D721Med (cell line): ENCODE measurements around the gene RAB23.

Experiments used
- DNase-seq: peaks from one replicate; pipeline ENCODE4 v3.0.0; 2011; ENCODE audit warnings: low spot score; ENCODE audit not compliant: insufficient read length
- FAIRE-seq: peaks from 2 replicates; lab custom pipeline; 2011; peaks lifted over from hg19 to GRCh38; lab: Jason Lieb, UNC
- TF ChIP-seq, protein P1 (sequence below): IDR thresholded peaks from 2 replicates; pipeline ENCODE4 v1.5.1; 2012; ENCODE audit warnings: mild to moderate bottlenecking, control low read depth; ENCODE audit not compliant: insufficient read depth; ENCODE audit errors: missing control alignments

Gene RAB23

DNA sequence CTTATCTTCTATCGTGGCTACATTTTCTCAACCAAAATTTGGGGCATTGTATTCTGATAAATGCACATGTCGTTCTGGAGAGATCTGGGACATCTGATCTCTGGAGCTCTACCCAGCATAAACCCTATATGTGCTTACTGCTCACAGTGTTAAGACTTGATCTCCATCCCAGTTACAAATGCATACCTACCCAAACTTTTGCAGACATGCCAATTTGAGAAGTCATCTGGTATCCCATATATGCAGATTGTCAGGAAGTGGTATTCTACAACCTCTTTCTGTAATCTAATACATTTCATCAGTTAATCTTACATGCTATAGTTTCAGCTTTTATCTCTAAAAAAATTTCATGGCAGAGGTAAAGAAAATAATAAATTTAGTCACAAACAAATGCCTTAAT lies 38.8 kb downstream of the RAB23 start:
- FAIRE-seq (no peak), DNase-seq (no peak)
- TF ChIP-seq, protein P1, sequence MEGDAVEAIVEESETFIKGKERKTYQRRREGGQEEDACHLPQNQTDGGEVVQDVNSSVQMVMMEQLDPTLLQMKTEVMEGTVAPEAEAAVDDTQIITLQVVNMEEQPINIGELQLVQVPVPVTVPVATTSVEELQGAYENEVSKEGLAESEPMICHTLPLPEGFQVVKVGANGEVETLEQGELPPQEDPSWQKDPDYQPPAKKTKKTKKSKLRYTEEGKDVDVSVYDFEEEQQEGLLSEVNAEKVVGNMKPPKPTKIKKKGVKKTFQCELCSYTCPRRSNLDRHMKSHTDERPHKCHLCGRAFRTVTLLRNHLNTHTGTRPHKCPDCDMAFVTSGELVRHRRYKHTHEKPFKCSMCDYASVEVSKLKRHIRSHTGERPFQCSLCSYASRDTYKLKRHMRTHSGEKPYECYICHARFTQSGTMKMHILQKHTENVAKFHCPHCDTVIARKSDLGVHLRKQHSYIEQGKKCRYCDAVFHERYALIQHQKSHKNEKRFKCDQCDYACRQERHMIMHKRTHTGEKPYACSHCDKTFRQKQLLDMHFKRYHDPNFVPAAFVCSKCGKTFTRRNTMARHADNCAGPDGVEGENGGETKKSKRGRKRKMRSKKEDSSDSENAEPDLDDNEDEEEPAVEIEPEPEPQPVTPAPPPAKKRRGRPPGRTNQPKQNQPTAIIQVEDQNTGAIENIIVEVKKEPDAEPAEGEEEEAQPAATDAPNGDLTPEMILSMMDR, result no peak

DNA sequence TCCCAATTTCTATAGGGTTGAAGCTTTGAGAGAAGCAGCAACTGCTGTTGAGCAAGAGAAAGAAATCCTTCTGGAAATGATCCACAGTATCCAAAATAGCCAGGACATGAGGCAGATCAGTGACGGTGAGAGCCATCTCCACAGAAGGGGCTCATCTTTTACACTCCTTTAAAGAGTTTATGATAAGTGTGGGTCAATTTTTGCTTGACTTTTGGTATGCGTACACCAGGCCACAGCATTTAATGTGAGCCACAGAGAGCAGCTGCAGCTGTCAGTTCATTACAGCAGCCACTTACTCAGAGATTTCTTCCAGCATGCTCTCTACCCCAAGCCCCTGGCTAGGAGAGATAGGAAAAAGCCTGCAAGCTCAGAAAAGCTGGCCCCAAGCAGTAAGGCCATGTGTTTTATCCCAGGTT lies 40.1 kb downstream of the RAB23 start:
- DNase-seq (no peak), FAIRE-seq (no peak)
- TF ChIP-seq, protein P1, result no peak

DNA sequence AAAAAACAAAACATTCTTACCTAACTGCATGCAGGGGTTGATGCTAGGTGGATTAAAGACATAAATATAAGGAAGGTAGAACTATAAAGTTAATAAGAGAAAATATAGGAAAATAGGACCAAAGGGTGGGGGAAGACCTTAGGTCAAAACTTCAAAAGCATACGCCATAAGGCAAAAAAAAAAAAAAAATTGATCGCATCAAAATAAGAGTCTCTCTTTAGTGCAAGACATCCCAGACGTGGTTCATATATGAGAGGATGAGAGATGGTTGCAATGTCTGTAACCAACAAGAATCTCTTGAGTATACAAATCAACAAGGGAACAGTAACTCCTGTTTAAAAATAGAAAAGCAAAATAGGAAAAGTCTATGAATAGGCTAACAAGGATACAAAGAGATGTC lies 41.5 kb downstream of the RAB23 start:
- TF ChIP-seq, protein P1, result no peak
- FAIRE-seq, result no peak
- no peak for DNase-seq

DNA sequence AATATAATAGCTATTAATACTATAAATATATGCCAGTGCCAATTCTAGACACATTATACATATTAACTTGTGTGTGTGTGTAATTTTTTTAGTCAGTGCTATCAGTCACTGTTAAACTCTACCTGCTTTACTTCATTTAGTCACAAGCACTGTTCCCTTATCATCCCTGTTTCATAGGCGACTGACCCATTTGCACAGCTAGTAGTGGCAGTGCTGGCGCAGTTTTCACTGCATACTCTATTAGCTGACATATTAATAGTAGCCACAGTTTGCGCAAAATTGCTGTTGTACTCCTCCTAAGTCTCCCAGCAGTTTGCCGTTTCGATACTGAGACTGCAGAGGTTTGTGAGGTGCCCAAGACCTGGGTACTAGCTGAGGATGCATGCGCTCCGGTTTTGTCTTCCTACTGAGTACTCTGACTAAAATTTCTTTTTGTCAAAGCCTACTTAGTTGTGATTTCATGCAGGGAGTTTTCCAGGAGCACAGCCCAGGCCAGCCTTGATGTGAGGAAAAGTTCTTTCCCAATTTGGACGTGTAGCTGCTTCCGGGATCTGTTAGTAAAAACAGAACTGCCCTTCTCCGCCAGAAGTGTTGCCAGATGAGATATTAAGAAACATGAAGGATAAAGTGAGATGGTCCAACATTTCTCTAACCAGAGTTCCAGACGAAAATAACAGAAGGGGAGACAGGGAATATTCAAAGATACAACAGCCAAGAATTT lies 44.4 kb downstream of the RAB23 start:
- no peak for FAIRE-seq
- TF ChIP-seq, protein P1, result no peak
- DNase-seq, result no peak

DNA sequence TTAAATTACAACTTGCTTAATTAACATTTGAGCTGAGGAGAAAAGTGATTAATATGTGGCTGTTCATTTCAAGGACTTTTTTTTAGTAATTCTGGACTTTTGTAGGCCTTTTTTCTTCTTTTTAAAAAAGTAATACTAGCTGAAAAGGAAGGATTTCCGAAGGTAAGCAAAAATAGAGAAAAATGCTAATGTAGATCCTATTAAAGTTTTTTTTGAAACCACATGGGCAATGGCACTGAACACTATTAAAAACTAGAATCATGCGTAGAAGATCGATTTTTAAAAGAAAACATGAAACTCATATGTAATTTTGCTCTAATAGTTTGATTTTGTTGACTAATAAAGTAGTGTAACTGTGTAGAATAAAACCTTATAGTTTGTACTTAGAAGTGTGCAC lies 47.6 kb downstream of the RAB23 start:
- TF ChIP-seq, protein P1, result no peak
- no peak for DNase-seq
- FAIRE-seq, result no peak

DNA sequence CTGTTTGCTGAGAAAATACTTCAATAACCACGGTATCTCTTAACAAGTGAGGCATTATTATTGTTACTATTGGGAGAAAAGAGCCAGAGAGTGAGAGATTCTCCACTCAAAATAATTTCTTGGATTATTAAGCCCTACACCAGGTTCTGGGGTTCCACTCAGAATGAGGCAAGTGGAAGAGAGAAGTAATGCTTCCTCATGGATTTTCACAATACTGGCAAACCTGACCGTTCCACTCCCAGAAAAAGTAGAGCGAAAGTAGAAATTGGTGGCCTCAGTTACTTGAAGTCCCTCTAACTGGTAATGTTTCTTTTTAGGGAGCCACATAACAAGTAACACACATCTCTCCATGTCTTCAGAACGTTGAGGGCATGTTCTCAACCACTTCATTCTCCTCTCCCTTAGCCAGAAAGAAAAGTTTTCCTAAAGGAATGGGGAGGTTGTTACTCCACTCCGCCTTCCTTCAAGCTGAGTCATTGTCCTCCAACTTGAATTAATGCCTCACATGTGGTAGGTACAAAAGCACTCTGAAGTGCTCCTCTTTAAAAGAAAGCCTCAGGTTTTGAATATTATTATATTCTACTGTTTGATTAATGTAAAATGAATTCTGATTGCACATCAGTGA lies 48.1 kb downstream of the RAB23 start:
- DNase-seq (no peak), FAIRE-seq (no peak)
- TF ChIP-seq, protein P1, result no peak
